ENCODE data around the gene JARID2. TPM values are rescaled to one million over a fixed set of nuclear protein-coding genes. Genes with fewer than 3 reads are reported as not detected.

The JARID2 gene
- total RNA-seq, 1 experiment from 2014 or later = 23.6 TPM

- no peak overlapping the region for H3K4me3 ChIP-seq (replicated peaks in 1 of 2; ENCODE audit: low read depth in 1 of 2, low read length in 2 of 2)
- intact Hi-C loops (cut with micrococcal nuclease) = no loop called here
- CTCF ChIA-PET = no interaction called here
- no peaks in the 10 kb centered on the region for H3K36me3 ChIP-seq (ENCODE audit: control insufficient read depth in 1 of 2, insufficient read depth in 2 of 2, low read length in 2 of 2)
- no peaks in the 10 kb centered on the region for H3K9me2 ChIP-seq (ENCODE audit: insufficient read depth)
- no peaks in the 10 kb centered on the region for H4K20me1 ChIP-seq (ENCODE audit: insufficient read depth)
- TF ChIP-seq SP1 (IDR thresholded peaks at IDR 0.05; ENCODE audit: low read depth) = no peak
- TF ChIP-seq POLR2AphosphoS5 (IDR thresholded peaks at IDR 0.05; ENCODE audit: low read depth, low read length) = no peak
- TF ChIP-seq ELF1 (IDR thresholded peaks at IDR 0.05; ENCODE audit: borderline replicate concordance, low read depth) = no peak
- TF ChIP-seq POLR2A (IDR thresholded peaks at IDR 0.05; ENCODE audit: borderline replicate concordance, extremely low read depth, insufficient read depth, insufficient read length) = no peak
- no peak for TF ChIP-seq EGR1 (IDR thresholded peaks at IDR 0.05; ENCODE audit: low read depth)
- no peak for TF ChIP-seq CEBPB (IDR thresholded peaks at IDR 0.05; ENCODE audit: low read depth)
- TF ChIP-seq EZH2phosphoT487 (IDR thresholded peaks at IDR 0.05; ENCODE audit: borderline replicate concordance) = no peak
- TF ChIP-seq, protein P1, sequence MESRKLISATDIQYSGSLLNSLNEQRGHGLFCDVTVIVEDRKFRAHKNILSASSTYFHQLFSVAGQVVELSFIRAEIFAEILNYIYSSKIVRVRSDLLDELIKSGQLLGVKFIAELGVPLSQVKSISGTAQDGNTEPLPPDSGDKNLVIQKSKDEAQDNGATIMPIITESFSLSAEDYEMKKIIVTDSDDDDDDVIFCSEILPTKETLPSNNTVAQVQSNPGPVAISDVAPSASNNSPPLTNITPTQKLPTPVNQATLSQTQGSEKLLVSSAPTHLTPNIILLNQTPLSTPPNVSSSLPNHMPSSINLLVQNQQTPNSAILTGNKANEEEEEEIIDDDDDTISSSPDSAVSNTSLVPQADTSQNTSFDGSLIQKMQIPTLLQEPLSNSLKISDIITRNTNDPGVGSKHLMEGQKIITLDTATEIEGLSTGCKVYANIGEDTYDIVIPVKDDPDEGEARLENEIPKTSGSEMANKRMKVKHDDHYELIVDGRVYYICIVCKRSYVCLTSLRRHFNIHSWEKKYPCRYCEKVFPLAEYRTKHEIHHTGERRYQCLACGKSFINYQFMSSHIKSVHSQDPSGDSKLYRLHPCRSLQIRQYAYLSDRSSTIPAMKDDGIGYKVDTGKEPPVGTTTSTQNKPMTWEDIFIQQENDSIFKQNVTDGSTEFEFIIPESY (IDR thresholded peaks at IDR 0.05; ENCODE audit: extremely low read depth, insufficient replicate concordance, low read length) = no peak
- TF ChIP-seq SIN3A (IDR thresholded peaks at IDR 0.05; ENCODE audit: low read depth) = no peak
- no peak for TF ChIP-seq TCF7L2 (IDR thresholded peaks at IDR 0.05; ENCODE audit: borderline replicate concordance, extremely low read depth, insufficient read depth, insufficient read length)
- no peak for TF ChIP-seq CBX3 (IDR thresholded peaks at IDR 0.05; ENCODE audit: low read depth)
- RAD21 ChIA-PET (ENCODE audit: low non-redundant PET in 1 of 2, low total read pairs in 2 of 2, uncharacterized antibody in 2 of 2, unreplicated experiment in 2 of 2) = no interaction called here
- POLR2A ChIA-PET = no interaction called here
- H3K9ac ChIP-seq (ENCODE audit: low read length) = no peak overlapping the region
- ATAC-seq = no peak
- BruUV-seq (replicated peaks) = no TSS peak
- no peak for DNase-seq (ENCODE audit: low read depth, low spot score)
- no peaks in the 10 kb centered on the region for H3K9me3 ChIP-seq (ENCODE audit: control insufficient read depth in 1 of 2, insufficient read depth in 1 of 2, low read depth in 1 of 2, low read length in 2 of 2)
- H3K27ac ChIP-seq (ENCODE audit: low read depth, low read length) = no peak overlapping the region
- peaks cover 85% of the 10 kb centered on the region for H3K79me2 ChIP-seq (ENCODE audit: insufficient read depth, low read length)
- H2AFZ ChIP-seq (ENCODE audit: low read depth, low read length, poor library complexity, severe bottlenecking) = no peak overlapping the region
- peaks cover 18 to 52% of the 10 kb centered on the region in 2 experiments for H3K4me1 ChIP-seq (ENCODE audit: control insufficient read depth in 1 of 2, insufficient read depth in 2 of 2, low read length in 2 of 2)
- H3K4me2 ChIP-seq (ENCODE audit: low read length) = no peak overlapping the region
- no peaks in the 10 kb centered on the region for H3K27me3 ChIP-seq (ENCODE audit: insufficient read depth, low read length)
Measured at GRCh38 chr6:15280961-15281360, 35.1 kb downstream of the JARID2 start.
